ENCODE data around the gene MCM10.

GRCh38 chr10:13201132-13201531, 39.8 kb downstream of the MCM10 start:
- TF ChIP-seq CTCF (IDR thresholded peaks at IDR 0.05; ENCODE audit: poor library complexity), result no peak
- no peak for TF ChIP-seq EZH2 (IDR thresholded peaks at IDR 0.05; ENCODE audit: borderline replicate concordance)
